AG04450 (cell line): ENCODE data around the gene SEC61A1. TPM values are rescaled to one million over a fixed set of nuclear protein-coding genes. Genes with fewer than 3 reads are reported as not detected.

Source experiments
- CTCF ChIA-PET: fragments of 300-600, 350-600 bp; formaldehyde crosslinking; extraction: SDS; loops from one replicate; lab custom pipeline; 2022; ENCODE audit warnings: antibody characterized with exemption, inconsistent platforms; lab: Charles Lee
- POLR2A ChIA-PET: fragments of 350-600 bp; formaldehyde crosslinking; extraction: SDS; loops from one replicate; lab custom pipeline; 2021; ENCODE audit warnings: antibody characterized with exemption, inconsistent platforms; lab: Yijun Ruan, JAX
- DNase-seq: peaks from one replicate; pipeline ENCODE4 v3.0.0-alpha.2; 2011; ENCODE audit warnings: low read depth, low spot score
- H3K27ac ChIP-seq: one replicate; pipeline ENCODE4 v1.5.1; 2012; ENCODE audit warnings: low read depth, low read length, control low read depth
- H3K27me3 ChIP-seq: one replicate; pipeline ENCODE4 v1.6.0; 2012; ENCODE audit warnings: low read length; ENCODE audit not compliant: control insufficient read depth, insufficient read depth
- H3K4me3 ChIP-seq: 2 replicates; pipeline ENCODE4 v1.5.1; 2011; ENCODE audit warnings: mild to moderate bottlenecking, low read depth, low read length, control low read depth
- H3K9me3 ChIP-seq: 2 replicates; pipeline ENCODE4 v1.5.1; 2012; ENCODE audit warnings: low read length; ENCODE audit not compliant: control insufficient read depth, insufficient read depth
- CTCF ChIP-seq: IDR thresholded peaks from 2 replicates; pipeline ENCODE4 v1.5.1; 2011; ENCODE audit warnings: low read depth, low read length, control low read depth, inconsistent platforms
- polyA plus RNA-seq: library from polyadenylated mRNA; depleted of rRNA; stranded (reverse); fragments of >200 nt; gene quantifications from 2 replicates; pipeline ENCODE4 v1.2.3, GENCODE V29; 2011

SEC61A1 gene
- polyA plus RNA-seq, 1 experiment: 639 TPM

GRCh38 chr3:128054367-128054766, 2.1 kb downstream of the SEC61A1 start:
- ChIA-PET POLR2A (no interaction called here), CTCF (interaction anchor here (1.1 to 1.7 kb wide), 2 partner anchors 358 to 403 kb away, joined by 3 to 7 read pairs; no protein-coding TSS in a partner anchor)
- H3K9me3 ChIP-seq: no peaks in the 10 kb centered on the region
- DNase-seq: no peak
- H3K27me3 ChIP-seq: no peaks in the 10 kb centered on the region
- H3K4me3 ChIP-seq: peak overlapping the region; percentile 95
- TF ChIP-seq CTCF: no peak
- no peak overlapping the region for H3K27ac ChIP-seq

GRCh38 chr3:128056258-128056657, 4.0 kb downstream of the SEC61A1 start:
- no peak overlapping the region for H3K27ac ChIP-seq
- POLR2A ChIA-PET: no interaction called here

GRCh38 chr3:128060473-128061381, 8.5 kb downstream of the SEC61A1 start:
- no peaks in the 10 kb centered on the region for H3K9me3 ChIP-seq
- CTCF ChIA-PET: interaction anchor here (0.5 to 2.2 kb wide), 4 partner anchors 14 to 486 kb away, joined by 4 to 5 read pairs (median 5); no protein-coding TSS in a partner anchor
- no peaks in the 10 kb centered on the region for H3K27me3 ChIP-seq
- H3K27ac ChIP-seq: peak overlapping the region; percentile 94
- no peak overlapping the region for H3K4me3 ChIP-seq
- peak; percentile 44 for TF ChIP-seq CTCF
- POLR2A ChIA-PET: interaction anchor here (0.8 to 1.2 kb wide), 4 partner anchors 8 to 485 kb away, joined by 3 to 9 read pairs (median 3); partner anchors contain the start of gene SEC61A1
- DNase-seq: peak; percentile 95

More at GRCh38 chr3:128056258-128056657, 4.0 kb downstream of the SEC61A1 start:
- Histone ChIP-seq H3K4me3 (no peak overlapping the region), H3K9me3 (no peaks in the 10 kb centered on the region), H3K27me3 (no peaks in the 10 kb centered on the region)
- TF ChIP-seq CTCF: no peak
- CTCF ChIA-PET: interaction anchor here (0.7 to 1.3 kb wide), 4 partner anchors 12 to 404 kb away, joined by 3 to 4 read pairs (median 4); no protein-coding TSS in a partner anchor
- no peak for DNase-seq

- no peak for TF ChIP-seq CTCF
- H3K27ac ChIP-seq: peak overlapping the region; percentile 94
- H3K4me3 ChIP-seq: no peak overlapping the region
- ChIA-PET POLR2A (interaction anchor here (0.5 kb wide), 1 partner anchor 366 kb away, joined by 12 read pairs; no protein-coding TSS in a partner anchor), CTCF (interaction anchor here (0.8 kb wide), 1 partner anchor 32 kb away, joined by 5 read pairs; no protein-coding TSS in a partner anchor)
- no peak for DNase-seq
- H3K9me3 ChIP-seq: no peaks in the 10 kb centered on the region
- H3K27me3 ChIP-seq: no peaks in the 10 kb centered on the region
Observed at GRCh38 chr3:128062033-128062745, 10.0 kb downstream of the SEC61A1 start.
